IPS DF 19.7 (cell line): ENCODE measurements around the gene ZNF469.

Source experiments
- DNase-seq: peaks from one replicate; pipeline ENCODE4 v3.0.0-alpha.2; 2013; ENCODE audit warnings: low read depth, low spot score

Gene ZNF469

DNA sequence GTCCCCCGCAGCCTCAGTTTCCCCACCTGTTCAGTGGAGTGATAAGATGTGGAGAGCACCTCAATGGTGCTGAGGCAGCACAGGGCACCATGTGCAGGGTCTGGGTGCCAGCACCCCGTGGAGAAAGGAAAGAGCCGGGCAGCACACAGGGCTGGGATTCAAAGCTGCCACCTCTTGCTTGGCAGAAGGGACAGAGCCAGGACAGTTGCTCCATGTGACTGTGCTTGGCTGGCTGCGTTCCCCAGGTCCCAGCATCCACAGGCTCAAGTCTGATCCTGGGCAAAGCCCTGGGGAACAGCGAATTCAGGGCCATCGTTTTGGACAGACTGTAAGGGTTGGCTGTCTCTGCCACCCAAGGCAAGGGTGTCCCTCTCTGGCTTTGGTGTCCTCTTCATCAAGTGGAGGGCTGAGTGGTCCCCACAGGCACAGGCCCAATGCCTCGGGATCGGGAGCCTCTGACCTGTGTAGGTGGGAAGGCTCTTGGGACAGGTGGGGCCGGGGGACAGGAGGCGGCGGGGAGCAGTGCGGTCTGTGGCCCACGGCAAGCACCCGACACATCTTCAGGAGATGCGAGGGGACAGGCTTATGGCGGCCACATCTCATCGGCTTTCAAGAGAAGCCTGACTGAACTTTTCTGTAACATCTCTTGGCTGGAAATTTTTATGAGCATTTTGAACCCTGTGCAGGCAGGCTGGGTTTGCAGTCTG lies 8.5 kb downstream of the ZNF469 start:
- DNase-seq = no peak

- DNase-seq = no peak
Measured at GRCh38 chr16:88392111-88392510, 9.4 kb downstream of the ZNF469 start.

DNA sequence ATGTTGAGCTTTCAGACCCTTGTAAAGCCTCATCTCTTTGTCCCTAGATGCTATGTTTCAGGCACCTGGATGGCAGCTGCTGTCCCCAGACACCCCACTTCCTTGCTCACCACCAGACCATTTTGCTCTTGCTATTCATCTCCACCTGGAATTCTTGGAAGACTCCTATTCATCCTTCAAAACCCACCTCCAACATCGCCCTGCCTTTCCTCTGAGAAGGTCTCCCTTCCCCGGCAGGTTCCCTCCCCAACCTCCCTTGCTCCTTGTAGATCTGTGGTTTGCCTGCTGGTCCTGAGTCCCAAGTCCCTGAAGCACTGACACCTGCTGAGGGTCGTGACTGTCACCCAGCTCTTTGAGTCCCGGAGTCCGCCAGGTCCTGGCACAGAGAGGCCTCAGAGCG lies 9.9 kb downstream of the ZNF469 start:
- no peak for DNase-seq

- DNase-seq = no peak
Measured at GRCh38 chr16:88393034-88393433, 10.3 kb downstream of the ZNF469 start.

GRCh38 chr16:88393571-88393970 lies 10.8 kb downstream of the ZNF469 start:
- no peak for DNase-seq

- no peak for DNase-seq
Measured at GRCh38 chr16:88394426-88394825, 11.7 kb downstream of the ZNF469 start.

- no peak for DNase-seq
Measured at GRCh38 chr16:88395669-88396584, 13.2 kb downstream of the ZNF469 start.

DNA sequence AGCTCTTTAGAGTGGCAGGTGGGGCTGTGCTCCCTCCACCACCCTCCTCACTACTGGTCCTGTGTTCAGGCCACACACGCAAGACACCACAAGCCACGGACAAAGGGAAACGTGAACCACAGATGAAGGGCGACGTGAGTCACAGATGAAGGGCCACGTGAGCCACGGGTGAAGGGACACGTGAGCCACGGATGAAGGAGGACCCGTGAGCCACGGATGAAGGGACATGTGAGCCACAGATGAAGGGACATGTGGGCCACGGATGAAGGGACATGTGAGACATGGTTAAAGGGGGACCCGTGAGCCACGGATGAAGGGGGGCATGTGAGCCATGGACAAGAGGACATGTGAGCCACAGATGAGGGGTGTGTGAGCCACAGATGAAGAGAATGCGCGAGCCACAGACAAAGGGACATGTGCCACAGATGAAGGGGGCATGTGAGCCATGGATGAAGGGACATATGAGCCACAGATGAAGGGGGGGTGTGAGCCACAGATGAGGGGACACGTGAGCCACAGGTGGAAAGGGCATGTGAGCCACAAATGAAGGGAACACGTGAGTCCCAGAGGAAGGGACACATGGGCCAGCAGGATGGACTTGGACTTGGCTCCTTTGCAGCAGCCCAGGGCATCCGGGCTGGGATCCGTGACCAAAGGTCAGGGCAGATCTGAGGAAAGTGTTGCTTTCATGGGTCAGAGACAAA lies 15.6 kb downstream of the ZNF469 start:
- DNase-seq = no peak

GRCh38 chr16:88398874-88399178 lies 16.1 kb downstream of the ZNF469 start:
- DNase-seq = no peak

GRCh38 chr16:88400186-88400585 lies 17.4 kb downstream of the ZNF469 start:
- DNase-seq = no peak

- no peak for DNase-seq
Measured at GRCh38 chr16:88401604-88402246, 19.0 kb downstream of the ZNF469 start.

- no peak for DNase-seq
Measured at GRCh38 chr16:88402551-88403240, 19.9 kb downstream of the ZNF469 start.

DNA sequence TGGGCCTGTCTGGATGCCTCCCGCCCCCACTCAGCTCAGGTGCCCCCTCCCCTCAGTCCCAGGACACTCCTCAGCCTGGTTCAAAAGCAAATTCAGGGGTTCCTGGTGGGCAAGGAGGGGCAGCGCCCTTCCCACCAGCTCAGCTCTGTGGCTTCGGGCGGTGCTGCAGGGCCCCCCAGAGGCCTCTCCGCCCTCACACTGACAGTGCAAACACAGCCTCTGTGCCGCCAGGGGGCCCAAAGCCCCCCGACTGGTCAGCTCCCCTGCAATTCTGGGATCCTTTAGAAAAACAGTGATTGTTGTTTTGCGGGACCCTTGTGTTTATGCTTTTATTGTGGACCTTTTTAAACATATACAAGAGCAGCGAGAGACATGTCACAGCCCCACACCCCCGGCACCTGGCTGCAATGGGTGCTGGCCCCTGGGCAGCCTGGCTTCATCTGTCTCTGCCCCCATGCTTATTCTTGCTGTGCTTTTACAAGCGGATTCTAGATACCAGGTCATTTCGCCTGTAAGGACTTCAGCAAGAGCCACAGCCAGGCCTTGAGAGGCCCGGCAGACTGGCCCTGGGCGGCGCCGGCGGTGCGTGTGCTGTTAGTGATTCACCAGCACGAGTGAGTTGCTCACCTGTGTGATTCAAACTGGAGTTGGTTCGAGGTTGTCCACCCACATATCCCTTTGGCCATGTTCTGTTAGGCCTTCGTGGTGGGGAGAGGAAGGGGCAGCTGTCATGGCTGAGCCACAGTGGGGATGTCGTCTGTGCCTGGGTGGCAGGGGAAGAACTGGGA lies 21.2 kb downstream of the ZNF469 start:
- DNase-seq = no peak

GRCh38 chr16:88404769-88405168 lies 22.0 kb downstream of the ZNF469 start:
- DNase-seq = no peak

DNA sequence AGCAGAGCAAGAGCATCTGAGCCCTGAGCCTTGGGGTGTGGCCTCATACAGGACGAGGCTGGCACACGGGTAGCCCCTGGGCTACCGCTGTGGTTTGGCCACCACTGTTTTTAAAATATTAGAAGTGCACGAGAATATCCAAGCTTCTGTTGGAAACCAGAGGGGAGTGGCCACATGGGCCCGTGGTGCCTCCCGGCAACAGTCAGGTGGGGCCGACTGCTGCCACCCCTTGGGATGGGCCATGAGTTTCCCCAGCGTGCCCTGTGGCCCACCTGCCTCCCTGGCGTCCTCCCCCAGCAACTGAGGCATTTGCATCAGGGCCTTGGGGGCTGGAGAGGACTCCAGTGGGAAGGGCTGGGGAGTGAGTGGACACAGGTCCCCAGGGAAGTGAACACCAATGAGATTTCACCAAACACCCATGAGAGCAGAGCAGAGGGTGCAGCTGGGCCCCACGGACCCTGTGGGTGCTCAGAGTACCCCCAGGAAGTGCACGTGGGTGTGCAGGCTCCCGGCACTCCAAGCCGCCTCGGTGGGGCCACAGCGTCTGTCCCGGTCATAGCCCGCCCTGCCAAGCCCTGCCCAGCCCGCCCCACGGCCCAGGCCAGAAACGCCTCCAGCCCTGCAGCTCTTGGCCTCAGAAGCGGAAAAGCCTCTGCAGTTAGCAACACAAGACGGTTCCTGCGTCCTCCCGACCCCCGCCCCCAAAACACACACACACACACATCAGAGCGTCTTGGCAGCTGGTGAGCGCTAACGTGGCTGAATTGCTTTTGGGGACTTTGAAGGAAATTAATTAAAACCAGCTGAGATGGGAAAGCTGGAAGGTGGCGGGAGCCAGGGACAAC lies 22.7 kb downstream of the ZNF469 start:
- no peak for DNase-seq

GRCh38 chr16:88406096-88407041 lies 23.6 kb downstream of the ZNF469 start:
- DNase-seq = no peak

DNA sequence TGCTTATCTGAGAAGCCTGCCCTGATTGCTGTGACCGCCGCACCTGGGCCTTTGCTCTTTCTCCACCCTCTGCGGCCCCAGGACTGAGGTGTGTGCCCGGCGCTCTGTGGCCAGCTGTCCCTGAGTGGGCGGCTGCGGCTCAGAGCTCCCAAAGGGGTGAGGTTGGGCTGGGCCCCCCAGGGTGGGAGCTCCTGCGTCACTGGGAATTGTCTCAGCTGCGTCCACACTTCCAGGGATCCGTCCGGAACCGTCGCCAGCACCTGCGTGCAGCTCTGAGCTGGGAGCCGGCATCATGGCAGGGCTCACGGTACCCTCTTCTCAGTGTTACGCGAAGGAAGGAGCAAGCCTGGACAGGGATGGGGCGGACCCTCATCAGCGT lies 24.3 kb downstream of the ZNF469 start:
- DNase-seq = no peak

DNA sequence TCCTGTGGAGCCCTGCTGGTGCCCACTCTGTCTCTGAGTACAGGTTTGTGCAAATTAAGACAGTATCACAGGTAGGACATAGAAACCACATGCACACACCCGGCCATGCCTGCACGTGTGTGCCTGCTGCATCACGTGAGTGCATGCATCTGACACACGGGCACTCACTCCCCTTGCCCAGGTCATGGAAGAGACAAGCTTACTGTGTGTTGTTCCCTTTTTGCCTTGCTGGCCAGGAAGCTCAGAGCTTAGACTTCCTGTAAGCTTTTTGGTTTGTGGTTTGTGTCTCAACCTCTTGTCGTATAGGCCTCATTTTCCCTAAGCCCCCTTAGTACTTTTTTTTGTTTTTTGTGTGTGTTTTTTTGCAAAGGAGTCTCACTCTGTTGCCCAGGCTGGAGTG lies 25.0 kb downstream of the ZNF469 start:
- DNase-seq = no peak
